Fibroblast of villous mesenchyme (primary cell): ENCODE results near the gene AP2A2. TPM values are rescaled to one million over a fixed set of nuclear protein-coding genes. Genes with fewer than 3 reads are reported as not detected.

ENCODE experiments used
- DNase-seq: peaks from one replicate; pipeline ENCODE4 v3.0.0-alpha.2; 2010; ENCODE audit warnings: low read depth
- H3K4me3 ChIP-seq: 2 replicates; pipeline ENCODE4 v1.5.1; 2011; ENCODE audit warnings: low read depth, mild to moderate bottlenecking, low read length
- total RNA-seq: library from RNA; depleted of rRNA; stranded (reverse); fragments of >200 nt; gene quantifications from 2 replicates; pipeline ENCODE4 v1.2.3, GENCODE V29; 2012
- TF ChIP-seq, protein P1 (sequence below): IDR thresholded peaks from 2 replicates; pipeline ENCODE4 v1.5.1; 2012; ENCODE audit warnings: low read depth, mild to moderate bottlenecking, low read length; ENCODE audit not compliant: insufficient read depth

The AP2A2 gene
- total RNA-seq, 1 donor, result 53.5 TPM

DNA sequence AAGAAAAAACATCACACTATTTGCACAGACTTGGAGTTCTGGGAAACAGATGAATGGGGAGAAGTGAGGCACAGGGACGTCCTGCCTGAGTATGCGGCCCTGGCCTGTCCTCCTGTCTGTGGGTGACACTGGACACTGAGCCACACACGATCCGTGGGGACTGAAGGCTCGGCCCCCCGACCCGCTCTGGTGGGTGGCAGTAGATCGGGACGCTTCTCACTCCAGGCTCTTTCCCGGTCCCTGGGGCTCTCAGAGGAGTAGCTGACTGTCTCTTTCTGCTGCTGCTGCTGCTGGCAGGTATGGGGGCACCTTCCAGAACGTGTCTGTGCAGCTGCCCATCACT, 83.1 kb downstream of the AP2A2 start:
- H3K4me3 ChIP-seq, result no peak overlapping the region
- TF ChIP-seq, protein P1, sequence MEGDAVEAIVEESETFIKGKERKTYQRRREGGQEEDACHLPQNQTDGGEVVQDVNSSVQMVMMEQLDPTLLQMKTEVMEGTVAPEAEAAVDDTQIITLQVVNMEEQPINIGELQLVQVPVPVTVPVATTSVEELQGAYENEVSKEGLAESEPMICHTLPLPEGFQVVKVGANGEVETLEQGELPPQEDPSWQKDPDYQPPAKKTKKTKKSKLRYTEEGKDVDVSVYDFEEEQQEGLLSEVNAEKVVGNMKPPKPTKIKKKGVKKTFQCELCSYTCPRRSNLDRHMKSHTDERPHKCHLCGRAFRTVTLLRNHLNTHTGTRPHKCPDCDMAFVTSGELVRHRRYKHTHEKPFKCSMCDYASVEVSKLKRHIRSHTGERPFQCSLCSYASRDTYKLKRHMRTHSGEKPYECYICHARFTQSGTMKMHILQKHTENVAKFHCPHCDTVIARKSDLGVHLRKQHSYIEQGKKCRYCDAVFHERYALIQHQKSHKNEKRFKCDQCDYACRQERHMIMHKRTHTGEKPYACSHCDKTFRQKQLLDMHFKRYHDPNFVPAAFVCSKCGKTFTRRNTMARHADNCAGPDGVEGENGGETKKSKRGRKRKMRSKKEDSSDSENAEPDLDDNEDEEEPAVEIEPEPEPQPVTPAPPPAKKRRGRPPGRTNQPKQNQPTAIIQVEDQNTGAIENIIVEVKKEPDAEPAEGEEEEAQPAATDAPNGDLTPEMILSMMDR, result no peak
- DNase-seq, result no peak

DNA sequence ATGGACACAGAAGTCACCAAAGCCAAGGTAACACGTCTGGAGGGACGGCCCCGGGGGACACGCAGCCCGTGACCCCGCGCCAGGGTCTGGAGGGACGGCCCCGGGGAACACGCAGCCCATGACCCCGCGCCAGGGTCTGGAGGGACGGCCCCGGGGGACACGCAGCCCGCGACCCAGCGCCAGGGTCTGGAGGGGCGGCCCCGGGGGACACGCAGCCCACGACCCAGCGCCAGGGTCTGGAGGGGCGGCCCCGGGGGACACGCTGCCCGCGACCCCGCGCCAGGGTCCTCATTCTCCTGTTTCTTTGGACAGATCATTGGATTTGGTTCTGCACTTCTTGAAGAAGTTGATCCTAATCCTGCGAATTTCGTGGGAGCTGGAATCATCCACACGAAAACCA, 83.7 kb downstream of the AP2A2 start:
- TF ChIP-seq, protein P1, result no peak
- no peak overlapping the region for H3K4me3 ChIP-seq
- DNase-seq, result no peak

DNA sequence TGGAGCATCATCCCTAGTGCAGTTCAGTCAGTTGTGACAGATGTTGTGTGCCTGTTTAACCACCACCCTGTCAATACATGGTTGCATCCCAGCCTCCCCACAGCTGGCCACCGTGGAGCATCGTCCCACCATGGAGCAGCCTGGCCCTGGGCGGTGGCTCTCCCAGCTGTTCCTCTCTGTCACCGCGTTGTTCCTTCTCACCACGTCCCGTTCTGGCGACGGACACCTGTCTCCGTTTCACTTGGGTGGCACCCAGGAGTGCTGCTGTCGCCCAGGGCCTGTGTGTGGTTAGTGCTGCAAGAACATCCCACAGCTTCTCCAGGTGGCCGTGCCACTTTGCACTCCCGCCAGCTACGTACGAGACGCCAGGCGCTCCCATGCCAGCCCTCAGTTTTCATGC, 84.3 kb downstream of the AP2A2 start:
- DNase-seq, result no peak
- H3K4me3 ChIP-seq, result no peak overlapping the region
- TF ChIP-seq, protein P1, result no peak

DNA sequence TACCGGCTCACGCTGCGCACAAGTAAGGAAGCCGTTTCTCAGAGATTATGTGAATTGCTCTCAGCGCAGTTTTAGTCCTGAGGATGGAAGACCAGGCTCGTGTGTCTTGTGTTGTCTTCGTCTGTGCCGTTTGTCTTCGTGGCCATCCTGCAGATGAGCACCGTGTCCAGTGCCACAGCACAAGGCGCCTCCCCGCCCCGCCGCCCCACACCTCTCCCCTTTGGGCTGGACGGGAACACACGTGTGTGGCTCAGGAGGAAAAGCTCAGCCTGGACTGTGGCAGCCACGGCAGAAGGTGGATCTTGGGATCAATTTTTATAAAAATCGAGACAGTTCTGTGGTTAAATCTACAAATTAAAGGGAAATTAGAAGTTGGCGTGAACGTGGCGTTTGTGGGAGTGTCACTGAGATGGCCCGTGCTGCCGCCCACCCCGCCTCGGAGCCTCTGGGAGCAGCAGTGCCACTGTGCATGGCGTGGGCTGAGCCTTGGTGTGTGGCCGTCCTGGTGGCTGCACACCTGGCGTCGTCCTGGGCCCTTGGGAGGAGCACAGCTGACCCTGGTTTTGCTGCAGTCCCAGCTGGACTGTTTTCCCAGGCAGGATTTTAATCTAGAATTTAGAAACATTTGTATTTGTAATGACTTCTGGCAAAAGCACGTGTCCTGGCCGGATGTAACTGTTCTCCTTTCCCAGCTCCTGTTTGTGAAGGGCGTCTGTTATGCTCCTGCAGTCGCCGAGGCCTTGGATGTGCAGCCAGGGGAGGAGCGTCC, 85.1 kb downstream of the AP2A2 start:
- TF ChIP-seq, protein P1, result no peak
- no peak for DNase-seq
- no peak overlapping the region for H3K4me3 ChIP-seq

DNA sequence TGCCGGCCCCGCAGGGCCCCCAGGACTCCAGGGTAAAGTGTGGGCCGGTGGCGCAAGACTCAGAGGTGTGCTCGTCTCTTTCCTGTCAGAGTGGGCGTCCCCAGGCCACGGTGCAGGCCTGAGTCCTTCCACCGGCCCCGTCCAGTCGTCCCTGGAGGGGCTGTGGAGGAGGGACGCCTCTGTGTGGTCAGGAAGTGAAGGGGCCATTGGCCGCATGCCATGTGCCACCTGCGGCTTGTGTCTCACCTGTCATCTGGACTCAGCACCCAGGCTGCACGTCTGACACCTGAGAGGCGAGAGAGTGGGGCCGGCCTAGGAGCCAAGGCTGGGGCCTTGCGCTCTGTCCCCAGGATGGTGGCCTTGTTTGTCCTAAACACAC, 85.6 kb downstream of the AP2A2 start:
- DNase-seq, result no peak
- TF ChIP-seq, protein P1, result no peak
- no peak overlapping the region for H3K4me3 ChIP-seq

DNA sequence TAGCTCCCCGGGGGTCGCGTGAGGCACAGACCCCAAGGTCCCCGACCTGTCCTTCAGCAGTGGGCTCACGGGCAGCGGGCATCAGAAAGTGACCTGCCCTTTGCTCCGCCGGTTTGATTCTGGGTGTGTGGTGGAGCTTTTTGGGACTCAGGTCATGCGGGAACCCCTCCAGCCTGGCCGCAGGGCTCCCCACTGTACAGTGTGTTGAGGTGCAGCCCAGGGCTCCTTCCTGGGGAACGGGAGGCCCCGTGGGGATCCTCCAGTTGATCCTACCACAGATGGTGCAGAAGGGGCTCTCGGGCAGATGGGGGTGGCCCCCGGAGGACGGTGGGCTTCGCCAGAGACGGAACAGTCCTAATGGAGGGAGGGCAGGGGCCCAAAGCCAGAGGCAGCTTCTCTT, 86.6 kb downstream of the AP2A2 start:
- TF ChIP-seq, protein P1, result no peak
- DNase-seq, result no peak
- H3K4me3 ChIP-seq, result no peak overlapping the region
